ENCODE measurements around the gene SPACA9. TPM values are rescaled to one million over a fixed set of nuclear protein-coding genes. Genes with fewer than 3 reads are reported as not detected.

Gene SPACA9
- total RNA-seq, 2 donors from 2014 or later: 1.4 to 2.3 TPM

GRCh38 chr9:132882616-132883015 lies 3.9 kb downstream of the SPACA9 start:
- ATAC-seq: no peak
- Mint-ChIP-seq H3K9me3 (no peaks in the 10 kb centered on the region), H3K36me3 (no peaks in the 10 kb centered on the region), H3K27ac (peak overlapping the region; percentile 43 to 66)
- DNase-seq (ENCODE audit: low spot score in 2 of 2): no peak

DNA sequence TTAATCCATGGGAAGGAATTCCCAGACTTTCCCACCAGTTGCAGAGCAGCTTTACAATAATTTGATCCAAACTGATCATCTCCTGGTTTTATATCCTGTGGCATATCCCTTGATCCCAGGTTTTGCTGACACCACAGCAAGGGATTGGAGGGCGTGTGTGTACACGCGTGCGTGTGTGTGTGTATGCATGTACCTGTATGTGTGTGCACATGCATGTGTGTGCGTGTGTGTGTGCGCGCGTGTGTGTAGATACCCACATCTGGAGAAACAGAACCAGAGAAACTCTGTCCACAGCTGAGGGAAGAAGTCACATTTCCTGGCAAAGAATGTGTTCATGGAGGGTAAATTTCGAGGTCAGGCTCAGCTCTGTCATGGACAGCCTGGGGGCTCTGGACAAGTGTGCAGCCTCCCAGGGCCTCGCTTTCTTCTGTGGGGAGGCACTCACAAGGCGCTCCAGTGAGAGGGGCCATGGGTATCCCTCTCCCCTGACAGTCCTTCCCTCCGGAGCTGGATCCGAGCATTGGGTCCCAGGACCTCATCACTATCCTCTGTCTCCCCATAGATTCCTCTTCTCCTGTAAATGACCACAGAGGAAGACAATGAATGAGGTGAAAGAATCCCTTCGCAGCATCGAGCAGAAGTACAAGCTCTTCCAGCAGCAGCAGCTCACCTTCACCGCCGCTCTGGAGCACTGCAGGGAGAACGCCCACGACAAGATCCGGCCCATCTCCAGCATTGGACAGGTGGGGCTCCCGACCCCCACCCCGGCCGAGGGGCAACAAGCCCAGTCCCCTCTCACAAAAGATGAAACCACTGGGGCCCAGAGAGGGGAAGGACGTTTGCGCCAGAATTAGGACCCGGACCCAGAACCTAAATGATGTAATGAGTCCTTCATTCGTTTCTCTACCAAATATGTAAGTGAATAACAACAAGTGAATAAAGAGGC lies 4.9 kb downstream of the SPACA9 start:
- no peaks in the 10 kb centered on the region for H3K9me3 Mint-ChIP-seq
- DNase-seq (ENCODE audit: low spot score in 2 of 2) (no peak), ATAC-seq (no peak)
- no peaks in the 10 kb centered on the region for H3K36me3 Mint-ChIP-seq
- H3K27ac Mint-ChIP-seq: no peak overlapping the region

GRCh38 chr9:132885720-132886333 lies 7.1 kb downstream of the SPACA9 start:
- Mint-ChIP-seq H3K36me3 (no peaks in the 10 kb centered on the region), H3K9me3 (no peaks in the 10 kb centered on the region), H3K27ac (no peak overlapping the region)
- DNase-seq (ENCODE audit: low spot score in 2 of 2) (no peak), ATAC-seq (no peak)

DNA sequence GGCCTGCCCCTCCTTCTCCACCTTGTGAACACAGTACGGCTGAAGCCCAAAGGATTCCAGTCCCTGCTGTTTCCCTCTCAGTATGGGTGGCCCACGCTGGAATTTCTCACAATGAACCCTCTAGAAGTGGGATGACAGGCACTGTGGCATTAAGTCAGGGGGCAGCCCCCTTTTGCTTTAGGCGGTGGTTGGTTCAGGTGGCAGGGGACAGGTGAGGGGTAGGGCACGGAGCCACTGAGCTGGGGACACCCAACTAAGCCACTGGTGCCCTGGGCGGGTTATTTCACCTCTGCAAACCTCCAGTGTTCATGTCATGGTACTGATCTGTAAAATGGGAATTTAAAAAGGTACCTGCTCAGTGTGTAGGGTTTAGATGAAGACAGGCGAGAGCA lies 7.6 kb downstream of the SPACA9 start:
- ATAC-seq: no peak
- H3K27ac Mint-ChIP-seq: no peak overlapping the region

GRCh38 chr9:132887181-132888120 lies 8.8 kb downstream of the SPACA9 start:
- no peak overlapping the region for H3K27ac Mint-ChIP-seq
- no peak for ATAC-seq
- no peak for DNase-seq (ENCODE audit: low spot score in 2 of 2)
- H3K9me3 Mint-ChIP-seq: no peaks in the 10 kb centered on the region
- no peaks in the 10 kb centered on the region for H3K36me3 Mint-ChIP-seq

More for the DNA sequence above, 7.6 kb downstream of the SPACA9 start:
- no peak for DNase-seq (ENCODE audit: low spot score in 2 of 2)
- no peaks in the 10 kb centered on the region for H3K36me3 Mint-ChIP-seq
- no peaks in the 10 kb centered on the region for H3K9me3 Mint-ChIP-seq

DNA sequence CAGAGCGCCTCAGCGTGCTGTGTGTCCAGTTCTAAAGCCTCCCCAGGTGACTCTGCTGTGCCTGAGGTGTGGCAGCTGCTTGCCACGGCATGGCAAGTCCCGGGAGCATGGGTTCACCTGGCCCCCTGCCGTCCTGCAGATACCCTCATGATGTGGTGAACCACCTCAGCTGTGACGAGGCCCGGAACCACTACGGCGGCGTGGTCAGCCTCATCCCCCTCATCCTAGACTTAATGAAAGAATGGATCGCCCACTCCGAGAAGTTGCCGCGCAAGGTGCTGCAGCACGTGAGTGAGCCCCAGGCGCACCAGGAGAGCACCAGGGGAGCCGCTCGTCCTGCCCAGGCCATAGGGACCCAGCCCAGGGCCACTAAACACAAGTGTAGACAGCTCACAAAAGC lies 9.5 kb downstream of the SPACA9 start:
- Mint-ChIP-seq H3K9me3 (no peaks in the 10 kb centered on the region), H3K27ac (no peak overlapping the region), H3K36me3 (no peaks in the 10 kb centered on the region)
- DNase-seq (ENCODE audit: low spot score in 2 of 2) (no peak), ATAC-seq (no peak)

DNA sequence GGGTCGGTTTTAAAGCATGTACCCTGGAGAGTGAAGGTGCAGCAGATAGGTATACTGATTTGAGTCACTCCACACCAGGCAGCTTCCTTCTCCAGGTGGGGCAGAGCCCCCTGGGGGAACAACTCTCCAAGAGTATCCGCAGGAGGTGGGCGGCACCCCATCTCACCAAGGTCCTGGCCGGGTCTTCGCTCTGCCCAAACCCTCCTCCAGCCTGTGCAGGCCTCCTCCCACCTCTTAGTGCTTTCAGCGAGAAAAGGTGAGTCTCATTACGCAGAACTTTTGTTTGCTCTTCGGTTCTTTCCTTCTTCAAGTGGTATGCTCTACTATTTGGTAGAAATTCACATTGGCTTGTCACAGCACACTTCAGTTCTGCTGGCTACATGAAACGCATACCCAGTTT lies 13.7 kb downstream of the SPACA9 start:
- DNase-seq (ENCODE audit: low spot score in 2 of 2): no peak
- Mint-ChIP-seq H3K36me3 (no peaks in the 10 kb centered on the region), H3K9me3 (no peaks in the 10 kb centered on the region), H3K27ac (peak overlapping the region in 1 of 2 donors; percentile 62)
- ATAC-seq: no peak

- DNase-seq (ENCODE audit: low spot score in 2 of 2): no peak
- no peak overlapping the region for H3K27ac Mint-ChIP-seq
- no peak for ATAC-seq
- H3K36me3 Mint-ChIP-seq: no peaks in the 10 kb centered on the region
- H3K9me3 Mint-ChIP-seq: no peaks in the 10 kb centered on the region
Observed at GRCh38 chr9:132894346-132894745, 15.6 kb downstream of the SPACA9 start.

DNA sequence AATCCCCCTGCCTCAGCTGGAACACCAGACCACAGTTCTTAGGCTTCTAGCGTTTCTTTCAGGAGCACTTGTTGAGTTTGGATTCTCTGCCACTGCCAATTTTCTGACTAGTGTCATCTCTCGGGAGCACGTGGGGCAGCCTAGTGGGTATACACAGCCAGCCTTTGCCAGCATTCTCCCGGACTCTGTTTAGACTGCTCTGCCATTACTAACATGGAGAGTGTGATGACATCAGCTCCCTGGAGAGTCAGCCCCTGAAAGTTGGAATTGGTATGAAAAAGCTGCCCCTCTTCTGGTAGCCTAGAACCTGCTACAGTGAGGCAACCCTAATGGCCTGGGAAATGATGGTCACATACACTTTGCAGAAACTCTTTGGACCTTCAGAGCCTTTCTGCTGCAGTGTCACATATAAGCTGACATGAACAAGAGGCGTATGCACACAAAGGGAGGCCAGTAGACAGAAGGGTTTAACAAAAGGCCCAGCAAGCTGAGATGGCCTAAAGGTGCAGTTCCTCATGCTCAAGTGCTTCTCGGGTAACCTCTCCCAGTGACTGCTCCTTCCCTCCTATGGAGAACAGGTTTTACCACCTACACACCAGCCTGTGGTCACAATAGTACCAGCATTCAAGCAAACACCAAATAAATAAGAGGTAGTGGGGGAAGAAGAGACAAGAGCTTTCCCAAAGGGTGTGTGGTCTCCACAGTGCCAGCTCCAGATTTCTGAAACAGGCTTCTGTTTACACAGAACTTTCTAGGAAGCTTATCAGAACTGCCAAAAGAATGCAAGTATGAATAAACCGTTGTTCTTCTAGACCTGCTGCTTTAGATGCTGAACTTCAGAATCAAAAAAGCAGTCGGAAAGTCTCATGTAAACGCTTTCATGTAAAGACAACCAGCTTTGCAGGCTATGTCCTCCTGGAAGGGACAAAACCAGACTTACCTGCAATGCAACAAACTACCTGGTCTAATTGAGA lies 16.5 kb downstream of the SPACA9 start:
- Mint-ChIP-seq H3K27ac (no peak overlapping the region), H3K36me3 (no peaks in the 10 kb centered on the region), H3K9me3 (no peaks in the 10 kb centered on the region)
- DNase-seq (ENCODE audit: low spot score in 2 of 2) (no peak), ATAC-seq (no peak)

GRCh38 chr9:132896264-132896663 lies 17.6 kb downstream of the SPACA9 start:
- Mint-ChIP-seq H3K9me3 (no peaks in the 10 kb centered on the region), H3K27ac (no peak overlapping the region), H3K36me3 (no peaks in the 10 kb centered on the region)
- DNase-seq (ENCODE audit: low spot score in 2 of 2) (no peak), ATAC-seq (no peak)

DNA sequence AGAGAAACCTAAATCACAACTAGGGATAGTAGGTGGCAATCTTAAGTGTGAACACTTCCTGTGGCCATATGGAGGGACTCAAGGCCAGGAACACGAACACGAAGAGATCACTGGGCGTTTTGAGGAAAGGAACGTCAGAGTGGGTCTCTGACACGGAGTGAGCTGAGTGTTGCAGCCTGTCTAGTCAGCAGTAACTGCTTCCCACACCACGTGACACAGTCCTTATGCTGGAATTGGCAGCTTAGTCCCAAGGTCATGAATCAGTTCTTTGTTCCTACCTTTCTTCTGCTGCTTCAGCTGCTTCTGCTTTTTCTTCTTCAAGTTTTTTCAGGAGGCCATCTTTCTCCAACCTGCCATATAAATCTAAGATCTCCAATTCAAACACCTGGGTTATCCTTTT lies 18.2 kb downstream of the SPACA9 start:
- H3K36me3 Mint-ChIP-seq: no peaks in the 10 kb centered on the region
- ATAC-seq (no peak), DNase-seq (ENCODE audit: low spot score in 2 of 2) (no peak)
- H3K9me3 Mint-ChIP-seq: no peaks in the 10 kb centered on the region
- peak overlapping the region in 1 of 2 donors; percentile 11 for H3K27ac Mint-ChIP-seq

- DNase-seq (ENCODE audit: low spot score in 2 of 2) (no peak), ATAC-seq (no peak)
- H3K9me3 Mint-ChIP-seq: no peaks in the 10 kb centered on the region
- H3K27ac Mint-ChIP-seq: no peak overlapping the region
- no peaks in the 10 kb centered on the region for H3K36me3 Mint-ChIP-seq
Observed at GRCh38 chr9:132898051-132898450, 19.4 kb downstream of the SPACA9 start.

DNA sequence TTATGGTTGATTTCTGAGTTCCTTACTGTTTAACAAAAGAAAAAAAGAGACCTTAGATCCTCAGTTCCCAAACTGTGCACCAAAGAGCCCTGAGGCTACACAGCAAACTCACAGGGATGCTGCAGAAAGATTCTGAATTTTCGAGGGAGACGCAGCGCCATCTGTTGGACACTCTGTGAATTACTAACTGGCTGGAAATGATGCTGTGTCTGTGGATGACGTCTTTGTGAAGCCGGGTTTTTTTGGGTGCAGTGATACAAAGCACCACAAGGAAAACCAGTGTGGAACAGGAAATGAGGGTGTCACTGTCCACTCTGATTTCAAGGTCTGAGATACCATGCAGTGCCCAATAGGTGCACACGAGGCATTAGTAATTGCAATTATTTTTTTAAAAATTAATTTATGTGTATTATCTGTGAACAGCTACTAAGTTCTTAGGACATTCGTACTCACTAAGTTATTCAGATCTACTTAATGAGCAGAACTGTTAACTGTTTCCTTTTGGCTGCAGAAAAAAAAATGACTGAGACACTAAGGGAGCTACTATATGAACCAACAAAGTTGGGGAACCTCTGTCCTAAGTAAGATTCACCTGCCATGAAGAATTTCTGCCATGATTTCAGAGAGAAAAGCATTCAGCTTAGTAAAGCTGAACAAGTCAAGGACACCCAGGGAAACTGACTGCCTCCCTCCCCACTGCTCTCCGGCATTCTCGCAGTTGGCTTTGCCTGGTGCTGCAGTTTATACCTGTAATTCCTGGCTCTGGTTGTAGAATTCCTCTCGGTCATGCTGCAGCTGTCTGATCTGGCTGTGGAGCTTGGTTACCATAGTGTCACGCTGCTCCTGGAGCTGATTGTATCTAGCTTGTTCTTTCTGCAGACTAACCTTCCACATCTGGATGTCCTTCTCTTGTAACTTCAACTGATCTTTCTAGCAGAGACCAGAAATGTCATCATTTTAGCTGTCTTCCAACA lies 23.4 kb downstream of the SPACA9 start:
- Mint-ChIP-seq H3K27ac (peak overlapping the region in 1 of 2 donors; percentile 7), H3K9me3 (no peaks in the 10 kb centered on the region), H3K36me3 (no peaks in the 10 kb centered on the region)
- DNase-seq (ENCODE audit: low spot score in 2 of 2) (peak; percentile 73 to 81), ATAC-seq (peak; percentile 95 to 99)

DNA sequence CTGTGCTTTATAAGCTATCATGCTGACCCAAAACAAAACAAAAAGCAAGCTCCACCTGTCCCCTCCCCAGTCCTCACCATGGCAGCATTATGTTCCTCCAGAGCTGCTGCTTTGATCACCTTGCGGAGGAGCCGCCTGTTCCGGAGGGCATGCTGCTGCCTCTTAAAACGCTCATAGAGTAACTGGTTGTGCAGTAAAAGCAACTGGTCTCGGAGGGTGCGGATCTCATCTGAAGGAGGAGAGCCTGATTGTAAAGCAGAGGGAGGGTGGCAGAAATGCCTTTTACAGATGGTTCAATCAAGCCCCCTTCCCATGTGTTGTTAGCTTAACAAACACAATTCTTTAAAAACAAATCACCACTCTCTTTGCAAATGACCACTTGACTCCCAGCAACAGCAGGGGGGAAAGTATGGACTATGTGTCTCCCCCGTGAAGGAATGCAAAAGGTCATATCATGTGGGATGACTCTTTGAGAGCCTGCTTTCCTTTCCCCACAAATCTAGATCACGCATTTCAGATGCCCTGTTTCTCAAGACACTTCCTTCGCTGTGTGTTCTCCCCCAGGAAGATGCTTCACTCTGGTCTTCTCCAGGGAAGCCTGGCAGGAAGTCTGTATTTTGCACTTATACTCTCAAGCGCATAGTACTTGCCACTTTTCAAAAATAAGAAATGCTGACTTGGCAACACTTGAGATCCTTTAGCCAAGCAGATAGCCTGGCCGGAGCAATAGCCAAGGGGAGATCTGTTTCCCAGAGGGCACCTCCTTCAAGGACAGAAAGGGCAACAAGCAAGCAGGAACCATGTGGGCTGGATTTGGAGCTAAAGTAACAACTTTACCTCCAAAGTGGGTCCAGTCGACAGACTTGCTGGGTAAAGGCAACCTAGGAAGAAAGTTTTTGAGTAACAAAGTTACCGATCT lies 25.1 kb downstream of the SPACA9 start:
- Mint-ChIP-seq H3K27ac (no peak overlapping the region), H3K36me3 (no peaks in the 10 kb centered on the region), H3K9me3 (no peaks in the 10 kb centered on the region)
- no peak for DNase-seq (ENCODE audit: low spot score in 2 of 2)
- no peak for ATAC-seq

Measured in activated naive CD4-positive, alpha-beta T cell treated with anti-CD3 and anti-CD28 coated beads, Interleukin-2, amount 50 U/mL, for 72 hours (primary cell).